Mesenchymal stem cell (in vitro differentiated cells and primary cell): Measurements from ENCODE around the gene NFKBIA.
"Not testable (repeated sequence)": the region's sequence is repeated elsewhere in the genome, so short reads cannot be mapped to it uniquely, and the experiment has no call there.

Source experiments
- DNase-seq: peaks from one replicate; pipeline ENCODE4 v3.0.0-alpha.2; 2013
- H2AFZ ChIP-seq: one replicate; pipeline ENCODE4 v1.6.1; 2013; ENCODE audit warnings: low read depth, mild to moderate bottlenecking, control low read depth, inconsistent platforms, low read length, moderate library complexity
- H2AK5ac ChIP-seq: 2 replicates; pipeline ENCODE4 v1.6.1; 2013; ENCODE audit warnings: low read length, moderate library complexity, mild to moderate bottlenecking, inconsistent platforms; ENCODE audit not compliant: severe bottlenecking
- H2BK120ac ChIP-seq: one replicate; pipeline ENCODE4 v1.6.1; 2013; ENCODE audit warnings: low read depth, mild to moderate bottlenecking, inconsistent platforms, low read length, moderate library complexity
- H2BK12ac ChIP-seq, 2 experiments: one replicate each; pipeline ENCODE4 v1.6.1; 2013; ENCODE audit warnings: inconsistent platforms in 2 of 2, low read length in 2 of 2, mild to moderate bottlenecking in 2 of 2, moderate library complexity in 2 of 2, control low read depth in 1 of 2
- H2BK15ac ChIP-seq: one replicate; pipeline ENCODE4 v1.6.1; 2013; ENCODE audit warnings: mild to moderate bottlenecking, low read depth, inconsistent platforms; ENCODE audit not compliant: poor library complexity, severe bottlenecking
- H2BK5ac ChIP-seq: 2 replicates; pipeline ENCODE4 v1.6.1; 2013; ENCODE audit warnings: low read depth, mild to moderate bottlenecking, low read length, control low read depth, inconsistent platforms; ENCODE audit not compliant: poor library complexity, severe bottlenecking
- H3K14ac ChIP-seq, 2 experiments: one replicate each; pipeline ENCODE4 v1.6.1; 2013; ENCODE audit warnings: inconsistent platforms in 2 of 2, low read length in 2 of 2, control low read depth in 1 of 2, mild to moderate bottlenecking in 1 of 2, moderate library complexity in 1 of 2
- H3K18ac ChIP-seq, 2 experiments: one replicate each; pipeline ENCODE4 v1.6.1; 2013; ENCODE audit warnings: inconsistent platforms in 2 of 2, low read length in 2 of 2, control low read depth in 1 of 2, low read depth in 1 of 2, mild to moderate bottlenecking in 1 of 2
- H3K23ac ChIP-seq, 2 experiments: one replicate each; pipeline ENCODE4 v1.6.1; 2013; ENCODE audit warnings: inconsistent platforms in 2 of 2, low read length in 2 of 2, mild to moderate bottlenecking in 2 of 2, moderate library complexity in 2 of 2, control low read depth in 1 of 2
- H3K27ac ChIP-seq: 2 replicates; pipeline ENCODE4 v1.5.1; 2013; ENCODE audit warnings: mild to moderate bottlenecking, moderate library complexity, low read length, control low read depth, inconsistent platforms; ENCODE audit not compliant: poor library complexity, severe bottlenecking
- H3K27me3 ChIP-seq, 2 experiments: 2 replicates each; pipeline versions ENCODE4 v1.6.1 to v1.7.0; 2013; ENCODE audit warnings: low read length in 2 of 2, mild to moderate bottlenecking in 2 of 2, moderate library complexity in 2 of 2, control low read depth in 1 of 2, inconsistent platforms in 1 of 2; ENCODE audit not compliant: control insufficient read depth in 1 of 2, insufficient read depth in 1 of 2
- H3K36me3 ChIP-seq, 2 experiments: 2 replicates each; pipeline versions ENCODE4 v1.6.1 to v1.7.0; 2013; ENCODE audit warnings: low read length in 2 of 2, control low read depth in 1 of 2, inconsistent platforms in 1 of 2, low read depth in 1 of 2, mild to moderate bottlenecking in 1 of 2; ENCODE audit not compliant: insufficient read depth in 2 of 2, control insufficient read depth in 1 of 2
- H3K4ac ChIP-seq, 2 experiments: one replicate each; pipeline ENCODE4 v1.6.1; 2013; ENCODE audit warnings: inconsistent platforms in 2 of 2, low read length in 2 of 2, mild to moderate bottlenecking in 2 of 2, moderate library complexity in 2 of 2, control low read depth in 1 of 2, low read depth in 1 of 2
- H3K4me1 ChIP-seq: 2 replicates; pipeline ENCODE4 v1.6.1; 2013; ENCODE audit warnings: low read depth, low read length, control low read depth; ENCODE audit not compliant: control insufficient read depth, insufficient read depth
- H3K4me2 ChIP-seq: 2 replicates; pipeline ENCODE4 v1.6.1; 2013; ENCODE audit warnings: low read length, mild to moderate bottlenecking, inconsistent platforms; ENCODE audit not compliant: poor library complexity, severe bottlenecking
- H3K4me3 ChIP-seq, 2 experiments: 2 replicates each; pipeline versions ENCODE4 v1.5.1 to v1.7.0; 2013; ENCODE audit warnings: low read length in 2 of 2, mild to moderate bottlenecking in 2 of 2, control low read depth in 1 of 2, low read depth in 1 of 2; ENCODE audit not compliant: insufficient read depth in 1 of 2
- H3K79me1 ChIP-seq: replicated peaks from 2 replicates; pipeline ENCODE4 v1.6.1; 2013; ENCODE audit warnings: mild to moderate bottlenecking, control low read depth, low read length, inconsistent platforms; ENCODE audit not compliant: poor library complexity, severe bottlenecking
- H3K9ac ChIP-seq: 2 replicates; pipeline ENCODE4 v1.7.0; 2013; ENCODE audit warnings: mild to moderate bottlenecking, low read length, moderate library complexity
- H3K9me3 ChIP-seq: 2 replicates; pipeline ENCODE4 v1.7.0; 2013; ENCODE audit warnings: mild to moderate bottlenecking, low read length; ENCODE audit not compliant: control insufficient read depth
- H4K8ac ChIP-seq: one replicate; pipeline ENCODE4 v1.6.1; 2013; ENCODE audit warnings: inconsistent platforms, mild to moderate bottlenecking, low read length, moderate library complexity
- H4K91ac ChIP-seq: one replicate; pipeline ENCODE4 v1.6.1; 2013; ENCODE audit warnings: mild to moderate bottlenecking, low read length, inconsistent platforms
- WGBS: methylation state at CpG from one replicate; pipeline ENCODE4 v1.1.7; 2013; ENCODE audit warnings: mixed read lengths; 5-methylcytosine and 5-hydroxymethylcytosine counted together

The NFKBIA gene

DNA sequence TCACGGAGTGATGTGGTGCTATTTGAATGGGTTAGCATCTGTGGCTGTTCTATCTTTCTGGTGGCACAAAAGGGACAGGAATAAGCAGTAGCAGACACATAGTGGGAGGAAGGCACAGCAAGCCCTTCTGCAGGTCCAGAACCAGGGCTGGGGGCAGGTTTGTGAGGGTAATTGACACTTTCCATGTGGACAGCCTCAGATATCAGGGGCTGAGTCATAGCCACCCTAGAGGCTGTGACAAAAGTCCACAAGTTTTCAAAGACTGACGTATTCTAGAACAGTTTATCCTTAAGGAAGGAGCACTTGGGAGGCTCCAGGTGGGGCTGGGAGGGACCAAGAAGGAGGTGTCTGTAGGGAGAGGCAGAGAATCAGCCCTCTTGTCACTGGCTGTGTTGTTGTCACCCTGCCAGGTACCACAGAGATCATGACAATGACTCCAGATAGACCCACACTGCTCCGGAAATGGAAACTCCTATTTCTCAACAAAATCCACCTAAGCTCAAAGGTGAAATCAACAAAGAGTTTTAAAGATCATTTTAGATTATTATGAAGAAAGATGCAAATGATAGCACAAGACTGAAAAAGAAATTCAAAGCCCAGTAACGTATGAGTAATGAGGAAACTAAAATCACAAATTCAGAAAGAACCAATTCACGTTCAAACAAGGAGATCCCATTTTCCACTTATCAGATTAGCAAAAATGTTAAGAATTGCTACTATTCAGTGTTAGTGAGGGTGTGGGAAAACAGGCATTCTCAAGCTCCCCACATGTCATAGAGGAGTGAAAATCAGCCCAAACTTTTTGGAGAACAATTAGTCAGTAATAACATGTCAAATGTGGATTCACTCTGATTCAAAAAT lies 48.3 kb downstream of the NFKBIA start:
- Histone ChIP-seq H3K27ac (no peak overlapping the region), H3K79me1 (no peaks in the 10 kb centered on the region), H2BK12ac (peak overlapping the region in 1 of 2 experiments; percentile 34), H2AK5ac (no peak overlapping the region), H3K9ac (no peak overlapping the region), H3K4ac (no peak overlapping the region), H3K36me3 (no peaks in the 10 kb centered on the region), H3K23ac (no peak overlapping the region), H2BK5ac (no peak overlapping the region), H3K27me3 (no peaks in the 10 kb centered on the region), H3K14ac (no peak overlapping the region), H3K4me3 (no peak overlapping the region), H3K4me2 (no peak overlapping the region), H4K8ac (no peak overlapping the region), H3K9me3 (no peaks in the 10 kb centered on the region), H4K91ac (no peak overlapping the region), H3K18ac (peak overlapping the region in 1 of 2 experiments; percentile 59), H2BK120ac (no peak overlapping the region), H2AFZ (peak overlapping the region; percentile 23), H3K4me1 (peaks cover 10% of the 10 kb centered on the region), H2BK15ac (peak overlapping the region; percentile 17)
- WGBS, result 62% methylated on average over 3 of the region's 5 CpGs
- peak; percentile 54 for DNase-seq

DNA sequence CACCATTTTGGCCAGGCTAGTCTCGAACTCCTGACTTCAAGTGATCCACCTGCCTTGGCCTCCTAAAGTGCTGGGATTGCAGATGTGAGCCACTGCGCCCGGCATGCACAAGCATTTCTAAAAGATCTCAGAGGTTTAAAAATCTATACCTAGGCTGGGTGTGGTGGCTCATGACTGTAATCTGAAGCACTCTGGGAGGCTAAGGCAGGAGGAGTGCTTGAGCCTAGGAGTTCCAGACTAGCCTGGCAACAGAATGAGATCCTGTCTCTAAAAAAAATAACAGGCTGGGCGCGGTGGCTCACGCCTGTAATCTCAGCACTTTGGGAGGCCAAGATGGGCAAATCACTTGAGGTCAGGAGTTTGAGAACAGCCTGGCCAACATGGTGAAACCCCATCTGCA lies 49.3 kb downstream of the NFKBIA start:
- H3K23ac ChIP-seq, H3K4me3 ChIP-seq, H3K4me2 ChIP-seq, H4K8ac ChIP-seq, H2BK15ac ChIP-seq, H2BK12ac ChIP-seq, H3K36me3 ChIP-seq, H2BK5ac ChIP-seq, H2AFZ ChIP-seq, H4K91ac ChIP-seq, H3K9ac ChIP-seq, H3K14ac ChIP-seq, H3K9me3 ChIP-seq, H3K27ac ChIP-seq, H3K4ac ChIP-seq, H3K27me3 ChIP-seq, H2AK5ac ChIP-seq, H3K18ac ChIP-seq, H2BK120ac ChIP-seq, H3K79me1 ChIP-seq, DNase-seq: not testable (repeated sequence)
- peaks cover 10% of the 10 kb centered on the region for H3K4me1 ChIP-seq
- WGBS, result 96% methylated on average over 6 of the region's 6 CpGs

DNA sequence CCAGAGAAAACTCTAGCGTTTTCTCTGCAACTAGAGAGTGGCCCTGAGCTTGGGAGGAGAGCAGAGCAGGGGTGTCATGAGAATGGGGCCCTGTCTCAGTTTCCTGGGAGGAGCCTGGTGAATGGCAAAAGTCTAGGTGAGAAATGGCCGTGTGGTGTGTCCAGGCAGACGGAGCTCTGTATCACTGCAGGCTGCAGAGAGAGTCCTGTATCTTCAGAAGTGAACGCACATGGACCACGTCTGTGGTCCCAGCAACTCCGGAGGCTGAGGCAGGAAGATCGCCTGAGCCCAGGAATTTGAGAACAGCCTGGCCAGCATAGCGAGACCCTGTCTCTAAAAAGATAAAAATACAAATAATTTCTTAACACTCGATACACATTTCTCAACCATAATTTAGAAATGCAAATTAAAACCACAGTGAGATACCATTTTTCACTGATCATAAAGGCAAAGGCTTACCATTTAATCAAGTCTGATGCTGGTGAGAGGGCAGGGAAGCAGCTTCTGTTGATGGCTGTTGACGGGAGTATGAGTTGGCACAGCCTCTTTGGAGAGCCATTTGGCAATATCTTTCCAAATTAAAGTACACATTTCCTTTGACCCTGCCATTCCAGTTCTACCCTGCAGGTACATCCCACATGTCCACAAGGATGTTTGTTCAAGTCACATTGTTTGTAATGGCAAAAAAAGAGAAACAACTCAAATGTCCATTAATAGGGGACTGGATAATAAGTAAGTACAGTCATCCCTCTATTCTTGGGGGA lies 51.0 kb downstream of the NFKBIA start:
- WGBS, result 74% methylated on average over 10 of the region's 10 CpGs
- no peak overlapping the region for H2AK5ac ChIP-seq
- H3K79me1 ChIP-seq, result no peaks in the 10 kb centered on the region
- H3K4ac ChIP-seq, result no peak overlapping the region
- no peak overlapping the region for H2AFZ ChIP-seq
- no peak for DNase-seq
- H3K9ac ChIP-seq, result no peak overlapping the region
- no peak overlapping the region for H3K4me2 ChIP-seq
- H2BK15ac ChIP-seq, result no peak overlapping the region
- H4K91ac ChIP-seq, result no peak overlapping the region
- H2BK5ac ChIP-seq, result no peak overlapping the region
- peaks cover 10% of the 10 kb centered on the region for H3K4me1 ChIP-seq
- no peak overlapping the region for H4K8ac ChIP-seq
- H3K36me3 ChIP-seq, result no peaks in the 10 kb centered on the region
- H3K4me3 ChIP-seq, result no peak overlapping the region
- H3K18ac ChIP-seq, result no peak overlapping the region
- no peak overlapping the region for H3K27ac ChIP-seq
- no peak overlapping the region for H3K14ac ChIP-seq
- no peak overlapping the region for H2BK120ac ChIP-seq
- H3K27me3 ChIP-seq, result no peaks in the 10 kb centered on the region
- no peak overlapping the region for H3K23ac ChIP-seq
- H2BK12ac ChIP-seq, result no peak overlapping the region
- H3K9me3 ChIP-seq, result no peaks in the 10 kb centered on the region
